ENCODE measurements around the gene GLCE. TPM values are rescaled to one million over a fixed set of nuclear protein-coding genes. Genes with fewer than 3 reads are reported as not detected.

Gene GLCE
- total and polyA plus RNA-seq, 9 of the 15 experiments (the other 6 are each of a cell fraction or from before 2014, with no cell fraction given): 4.6 to 12.3 (median 10.6) TPM

DNA sequence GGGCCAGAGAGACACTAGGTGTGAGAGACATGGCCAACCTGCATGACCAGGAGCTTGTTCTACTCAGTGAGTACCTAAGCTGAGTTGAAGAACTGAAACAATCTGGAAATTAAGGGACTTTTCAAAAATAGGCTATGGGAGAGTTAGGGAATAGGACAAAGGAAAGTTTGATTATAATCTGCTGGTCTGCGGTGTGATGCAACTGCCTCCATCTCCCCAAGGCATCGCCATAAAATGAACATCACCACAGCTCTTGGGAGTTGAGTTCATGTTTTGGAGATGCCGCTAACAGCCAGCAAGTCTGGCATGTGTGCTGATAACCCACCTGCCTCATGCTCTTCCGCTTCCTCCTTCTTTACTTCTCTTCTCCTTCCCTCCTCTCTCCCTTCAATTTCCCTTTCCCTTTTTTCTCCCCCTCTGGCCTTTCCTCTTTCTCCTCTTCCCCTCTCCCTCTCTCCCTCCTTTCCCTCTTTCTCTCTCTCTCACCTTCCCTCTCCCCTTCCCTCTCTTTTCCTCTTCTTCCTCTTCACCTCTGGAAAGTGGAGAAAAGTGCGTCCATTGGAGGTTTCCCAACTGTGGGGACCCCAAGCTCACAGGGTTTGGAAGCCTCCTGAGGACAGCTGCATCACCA lies 39.1 kb upstream of the GLCE start (continued):
- TF ChIP-seq, protein P1, sequence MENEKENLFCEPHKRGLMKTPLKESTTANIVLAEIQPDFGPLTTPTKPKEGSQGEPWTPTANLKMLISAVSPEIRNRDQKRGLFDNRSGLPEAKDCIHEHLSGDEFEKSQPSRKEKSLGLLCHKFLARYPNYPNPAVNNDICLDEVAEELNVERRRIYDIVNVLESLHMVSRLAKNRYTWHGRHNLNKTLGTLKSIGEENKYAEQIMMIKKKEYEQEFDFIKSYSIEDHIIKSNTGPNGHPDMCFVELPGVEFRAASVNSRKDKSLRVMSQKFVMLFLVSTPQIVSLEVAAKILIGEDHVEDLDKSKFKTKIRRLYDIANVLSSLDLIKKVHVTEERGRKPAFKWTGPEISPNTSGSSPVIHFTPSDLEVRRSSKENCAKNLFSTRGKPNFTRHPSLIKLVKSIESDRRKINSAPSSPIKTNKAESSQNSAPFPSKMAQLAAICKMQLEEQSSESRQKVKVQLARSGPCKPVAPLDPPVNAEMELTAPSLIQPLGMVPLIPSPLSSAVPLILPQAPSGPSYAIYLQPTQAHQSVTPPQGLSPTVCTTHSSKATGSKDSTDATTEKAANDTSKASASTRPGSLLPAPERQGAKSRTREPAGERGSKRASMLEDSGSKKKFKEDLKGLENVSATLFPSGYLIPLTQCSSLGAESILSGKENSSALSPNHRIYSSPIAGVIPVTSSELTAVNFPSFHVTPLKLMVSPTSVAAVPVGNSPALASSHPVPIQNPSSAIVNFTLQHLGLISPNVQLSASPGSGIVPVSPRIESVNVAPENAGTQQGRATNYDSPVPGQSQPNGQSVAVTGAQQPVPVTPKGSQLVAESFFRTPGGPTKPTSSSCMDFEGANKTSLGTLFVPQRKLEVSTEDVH (IDR thresholded peaks at IDR 0.05; ENCODE audit: low read depth, partially characterized antibody): no peak
- TF ChIP-seq SRF (CRISPR knock-in tag; IDR thresholded peaks at IDR 0.05): no peak
- TF ChIP-seq CBX8 (IDR thresholded peaks at IDR 0.05; ENCODE audit: borderline replicate concordance, extremely low read depth, low read depth, low read length, poor library complexity, severe bottlenecking): no peak
- TF ChIP-seq, protein P2, sequence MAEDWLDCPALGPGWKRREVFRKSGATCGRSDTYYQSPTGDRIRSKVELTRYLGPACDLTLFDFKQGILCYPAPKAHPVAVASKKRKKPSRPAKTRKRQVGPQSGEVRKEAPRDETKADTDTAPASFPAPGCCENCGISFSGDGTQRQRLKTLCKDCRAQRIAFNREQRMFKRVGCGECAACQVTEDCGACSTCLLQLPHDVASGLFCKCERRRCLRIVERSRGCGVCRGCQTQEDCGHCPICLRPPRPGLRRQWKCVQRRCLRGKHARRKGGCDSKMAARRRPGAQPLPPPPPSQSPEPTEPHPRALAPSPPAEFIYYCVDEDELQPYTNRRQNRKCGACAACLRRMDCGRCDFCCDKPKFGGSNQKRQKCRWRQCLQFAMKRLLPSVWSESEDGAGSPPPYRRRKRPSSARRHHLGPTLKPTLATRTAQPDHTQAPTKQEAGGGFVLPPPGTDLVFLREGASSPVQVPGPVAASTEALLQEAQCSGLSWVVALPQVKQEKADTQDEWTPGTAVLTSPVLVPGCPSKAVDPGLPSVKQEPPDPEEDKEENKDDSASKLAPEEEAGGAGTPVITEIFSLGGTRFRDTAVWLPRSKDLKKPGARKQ (CRISPR knock-in tag; IDR thresholded peaks at IDR 0.05): no peak
- TF ChIP-seq, protein P3, sequence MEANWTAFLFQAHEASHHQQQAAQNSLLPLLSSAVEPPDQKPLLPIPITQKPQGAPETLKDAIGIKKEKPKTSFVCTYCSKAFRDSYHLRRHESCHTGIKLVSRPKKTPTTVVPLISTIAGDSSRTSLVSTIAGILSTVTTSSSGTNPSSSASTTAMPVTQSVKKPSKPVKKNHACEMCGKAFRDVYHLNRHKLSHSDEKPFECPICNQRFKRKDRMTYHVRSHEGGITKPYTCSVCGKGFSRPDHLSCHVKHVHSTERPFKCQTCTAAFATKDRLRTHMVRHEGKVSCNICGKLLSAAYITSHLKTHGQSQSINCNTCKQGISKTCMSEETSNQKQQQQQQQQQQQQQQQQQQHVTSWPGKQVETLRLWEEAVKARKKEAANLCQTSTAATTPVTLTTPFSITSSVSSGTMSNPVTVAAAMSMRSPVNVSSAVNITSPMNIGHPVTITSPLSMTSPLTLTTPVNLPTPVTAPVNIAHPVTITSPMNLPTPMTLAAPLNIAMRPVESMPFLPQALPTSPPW (CRISPR knock-in tag; IDR thresholded peaks at IDR 0.05): 0 out of 2 replicates have a peak, but pooled peaks have one; percentile 41
- TF ChIP-seq EWSR1 (IDR thresholded peaks at IDR 0.05; ENCODE audit: borderline replicate concordance, low read depth, partially characterized antibody): no peak
- 0 out of 2 replicates have a peak, but pooled peaks have one; percentile 19 for TF ChIP-seq OTX1 (CRISPR knock-in tag; IDR thresholded peaks at IDR 0.05)
- 0 out of 2 replicates have a peak, but pooled peaks have one; percentile 6 for TF ChIP-seq SPI1 (IDR thresholded peaks at IDR 0.05; ENCODE audit: borderline replicate concordance, low read depth, low read length)
- TF ChIP-seq, protein P4, sequence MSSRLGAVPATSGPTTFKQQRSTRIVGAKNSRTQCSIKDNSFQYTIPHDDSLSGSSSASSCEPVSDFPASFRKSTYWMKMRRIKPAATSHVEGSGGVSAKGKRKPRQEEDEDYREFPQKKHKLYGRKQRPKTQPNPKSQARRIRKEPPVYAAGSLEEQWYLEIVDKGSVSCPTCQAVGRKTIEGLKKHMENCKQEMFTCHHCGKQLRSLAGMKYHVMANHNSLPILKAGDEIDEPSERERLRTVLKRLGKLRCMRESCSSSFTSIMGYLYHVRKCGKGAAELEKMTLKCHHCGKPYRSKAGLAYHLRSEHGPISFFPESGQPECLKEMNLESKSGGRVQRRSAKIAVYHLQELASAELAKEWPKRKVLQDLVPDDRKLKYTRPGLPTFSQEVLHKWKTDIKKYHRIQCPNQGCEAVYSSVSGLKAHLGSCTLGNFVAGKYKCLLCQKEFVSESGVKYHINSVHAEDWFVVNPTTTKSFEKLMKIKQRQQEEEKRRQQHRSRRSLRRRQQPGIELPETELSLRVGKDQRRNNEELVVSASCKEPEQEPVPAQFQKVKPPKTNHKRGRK (tag; IDR thresholded peaks at IDR 0.05): peak; percentile 82
- TF ChIP-seq, protein P5, sequence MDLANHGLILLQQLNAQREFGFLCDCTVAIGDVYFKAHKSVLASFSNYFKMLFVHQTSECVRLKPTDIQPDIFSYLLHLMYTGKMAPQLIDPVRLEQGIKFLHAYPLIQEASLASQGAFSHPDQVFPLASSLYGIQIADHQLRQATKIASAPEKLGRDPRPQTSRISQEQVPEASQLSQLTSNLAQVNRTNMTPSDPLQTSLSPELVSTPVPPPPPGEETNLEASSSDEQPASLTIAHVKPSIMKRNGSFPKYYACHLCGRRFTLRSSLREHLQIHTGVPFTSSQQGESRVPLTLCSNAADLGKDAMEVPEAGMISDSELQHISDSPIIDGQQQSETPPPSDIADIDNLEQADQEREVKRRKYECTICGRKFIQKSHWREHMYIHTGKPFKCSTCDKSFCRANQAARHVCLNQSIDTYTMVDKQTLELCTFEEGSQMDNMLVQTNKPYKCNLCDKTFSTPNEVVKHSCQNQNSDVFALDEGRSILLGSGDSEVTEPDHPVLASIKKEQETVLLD (IDR thresholded peaks at IDR 0.05): no peak
- TF ChIP-seq MTF1 (CRISPR knock-in tag; IDR thresholded peaks at IDR 0.05; ENCODE audit: borderline replicate concordance): no peak
